Ovary (tissue), 3 donors: ENCODE results near the gene CEP57.
A peak's percentile ranks its signal among the peaks of the same experiment; 100 is the strongest.

Experiments
- CTCF ChIP-seq, 3 donors: fragments of 450-650 bp in 2 of 3; fragments of 200-600 bp in 1 of 3; IDR thresholded peaks; one replicate each; pipeline versions ENCODE4 v1.5.1 to v1.8.0; 2016 to 2022; ENCODE audit warnings: antibody characterized with exemption in 3 of 3, mild to moderate bottlenecking in 1 of 3
- POLR2A ChIP-seq: fragments of 450-650 bp; IDR thresholded peaks from one replicate; pipeline ENCODE4 v1.6.1; 2017; ENCODE audit warnings: antibody characterized with exemption, mild to moderate bottlenecking, moderate library complexity
- donor health status: DM: no; HTN: no; CAD: no.

GRCh38 chr11:95790123-95790932, at the start of gene CEP57:
- TF ChIP-seq CTCF (IDR thresholded peaks at IDR 0.05) (peak in 1 of 3 donors; percentile 16), POLR2A (peak; percentile 73)
